Inferior parietal cortex (tissue), 1 donor: ENCODE results near the gene DNAJB9.

Source experiments
- DNase-seq: peaks from one replicate; pipeline ENCODE4 v3.0.0-alpha.2; 2016; ENCODE audit errors: extremely low spot score

DNAJB9 gene

GRCh38 chr7:108605559-108606201, 36.0 kb downstream of the DNAJB9 start:
- DNase-seq, result no peak

GRCh38 chr7:108609643-108610042, 40.0 kb downstream of the DNAJB9 start:
- DNase-seq, result no peak

GRCh38 chr7:108611268-108611667, 41.6 kb downstream of the DNAJB9 start:
- DNase-seq, result no peak

- peak; percentile 91 for DNase-seq
These were observed 43.7 kb downstream of the DNAJB9 start for GRCh38 chr7:108613147-108613948.

- no peak for DNase-seq
These were observed 44.3 kb downstream of the DNAJB9 start for GRCh38 chr7:108613949-108614381.

- no peak for DNase-seq
These were observed 45.2 kb downstream of the DNAJB9 start for GRCh38 chr7:108614896-108615295.

GRCh38 chr7:108618056-108618455, 48.4 kb downstream of the DNAJB9 start:
- DNase-seq, result no peak

- no peak for DNase-seq
These were observed 53.5 kb downstream of the DNAJB9 start for GRCh38 chr7:108623220-108623619.
